ENCODE data around the gene EVA1A.

Gene EVA1A

GRCh38 chr2:75589391-75590105, 28.8 kb upstream of the EVA1A start:
- DNase-seq: no peak

- DNase-seq: no peak
Observed at GRCh38 chr2:75587954-75588587, 27.3 kb upstream of the EVA1A start.

- peak; percentile 86 for DNase-seq
Observed at GRCh38 chr2:75586971-75587370, 26.2 kb upstream of the EVA1A start.

DNA sequence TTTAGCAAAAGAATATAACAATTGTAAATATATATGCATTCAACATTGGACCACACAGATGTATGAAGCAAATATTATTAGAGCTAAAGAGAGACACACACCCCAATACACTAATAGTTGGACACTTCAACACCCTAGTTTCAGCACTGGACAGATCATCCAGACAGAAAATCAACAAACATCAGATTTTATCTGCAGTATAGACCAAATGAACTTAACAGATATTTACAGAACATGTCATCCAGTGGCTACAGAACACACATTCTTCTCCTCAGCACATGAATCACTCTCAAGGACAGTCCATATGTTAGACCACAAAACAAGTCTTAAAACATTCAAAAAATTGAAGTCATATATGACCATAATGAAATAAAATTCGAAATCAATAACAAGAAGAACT, 22.1 kb upstream of the EVA1A start:
- no peak for DNase-seq

DNA sequence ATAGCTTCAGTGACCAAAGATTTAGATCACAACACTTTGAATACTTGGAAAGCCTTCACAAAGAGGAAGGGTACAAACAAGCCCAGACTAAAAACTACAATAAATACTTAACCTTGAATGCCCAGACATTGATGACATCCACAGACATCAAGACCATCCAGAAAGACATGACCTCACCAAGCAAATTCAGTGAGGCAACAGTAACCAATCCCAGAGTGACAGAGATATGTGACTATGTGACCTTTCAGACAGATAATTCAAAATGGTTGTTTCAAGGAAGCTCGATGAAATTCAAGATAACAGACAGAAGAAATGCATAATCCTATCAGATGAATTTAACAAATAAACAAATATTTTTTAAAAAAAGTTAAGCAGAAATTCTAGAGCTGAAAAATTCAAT, 19.9 kb upstream of the EVA1A start:
- no peak for DNase-seq

GRCh38 chr2:75580156-75580555, 19.4 kb upstream of the EVA1A start:
- DNase-seq: no peak

GRCh38 chr2:75579186-75579585, 18.4 kb upstream of the EVA1A start:
- DNase-seq: no peak

- DNase-seq: no peak
Observed at GRCh38 chr2:75577280-75577679, 16.5 kb upstream of the EVA1A start.

- DNase-seq: no peak
Observed at GRCh38 chr2:75574106-75574505, 13.4 kb upstream of the EVA1A start.

GRCh38 chr2:75573145-75573878, 12.6 kb upstream of the EVA1A start:
- DNase-seq: no peak

GRCh38 chr2:75571730-75572430, 11.1 kb upstream of the EVA1A start:
- DNase-seq: no peak

DNA sequence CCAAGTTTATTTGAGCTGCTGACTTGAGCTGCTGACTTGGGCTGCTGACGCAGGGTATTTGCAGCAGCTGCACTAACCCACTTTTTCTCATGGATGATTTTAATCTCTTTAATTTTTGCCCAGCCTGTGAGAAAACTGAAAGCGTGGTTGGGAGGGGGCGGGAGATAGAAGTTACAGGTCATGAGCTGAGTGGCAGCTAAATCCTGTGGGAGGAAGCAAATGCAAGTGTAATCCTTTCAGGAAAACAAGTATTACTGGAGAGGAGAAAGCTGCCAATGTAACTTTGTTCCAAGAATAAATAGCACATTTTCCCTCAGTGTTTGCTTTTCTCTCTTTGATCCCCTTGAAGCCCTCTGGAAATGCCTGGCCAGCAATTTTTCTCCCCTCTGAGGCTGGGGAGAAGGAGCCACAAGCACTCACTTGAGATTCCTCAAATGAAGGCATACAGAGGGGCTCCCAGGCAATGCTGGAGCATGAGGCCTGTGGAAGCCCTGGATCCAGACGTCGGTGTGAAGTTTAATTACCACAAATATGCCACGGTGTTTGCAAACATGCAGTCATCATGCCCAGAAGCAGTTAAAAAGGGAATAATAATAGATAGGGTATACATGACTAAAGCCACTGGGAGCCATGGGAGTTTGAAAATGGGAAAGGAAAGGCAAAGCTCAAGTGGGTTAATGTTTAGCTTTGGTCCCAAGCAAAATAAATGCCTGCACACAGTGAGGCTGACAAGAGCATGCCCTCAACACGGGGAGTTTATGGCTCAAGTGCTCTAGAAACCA, 10.4 kb upstream of the EVA1A start:
- peak; percentile 80 for DNase-seq

- DNase-seq: no peak
Observed at GRCh38 chr2:75570024-75570947, 9.5 kb upstream of the EVA1A start.

DNA sequence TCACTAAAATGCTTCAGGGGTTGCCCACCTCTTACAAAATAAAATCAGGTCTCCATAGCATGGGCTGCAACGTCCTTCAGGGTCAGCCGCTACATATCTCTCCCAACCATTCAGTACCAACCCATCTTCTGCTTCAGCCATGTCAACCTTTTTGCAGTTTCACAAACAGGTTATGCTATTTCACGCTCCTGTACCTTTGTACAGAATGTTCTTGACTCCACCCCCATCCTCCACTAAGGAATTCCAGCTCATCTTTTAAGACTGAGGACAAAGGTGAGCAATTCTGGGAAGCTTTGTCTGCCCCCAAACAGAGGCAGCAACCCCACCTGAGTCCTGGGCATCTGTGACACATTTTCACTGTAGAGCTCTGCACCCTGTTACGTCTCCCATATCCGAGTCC, 8.8 kb upstream of the EVA1A start:
- DNase-seq: no peak

DNA sequence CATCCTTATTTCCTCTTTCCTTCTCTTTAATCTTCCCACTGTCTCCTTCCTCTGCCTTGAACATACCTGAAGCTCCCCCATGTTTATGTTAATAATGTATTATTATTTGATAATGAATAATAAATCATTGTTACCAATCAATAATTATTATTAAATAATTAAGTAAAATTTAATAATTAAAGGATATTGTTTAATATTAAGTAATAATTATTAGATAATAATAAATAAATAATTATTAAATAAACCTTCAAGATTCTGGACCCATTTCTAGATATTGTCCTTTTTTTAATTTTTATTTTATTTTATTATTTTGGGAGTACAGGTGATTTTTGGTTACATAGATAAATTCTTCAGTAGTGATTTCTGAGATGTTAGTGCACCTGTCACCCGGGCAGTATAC, 7.4 kb upstream of the EVA1A start:
- DNase-seq: no peak

DNA sequence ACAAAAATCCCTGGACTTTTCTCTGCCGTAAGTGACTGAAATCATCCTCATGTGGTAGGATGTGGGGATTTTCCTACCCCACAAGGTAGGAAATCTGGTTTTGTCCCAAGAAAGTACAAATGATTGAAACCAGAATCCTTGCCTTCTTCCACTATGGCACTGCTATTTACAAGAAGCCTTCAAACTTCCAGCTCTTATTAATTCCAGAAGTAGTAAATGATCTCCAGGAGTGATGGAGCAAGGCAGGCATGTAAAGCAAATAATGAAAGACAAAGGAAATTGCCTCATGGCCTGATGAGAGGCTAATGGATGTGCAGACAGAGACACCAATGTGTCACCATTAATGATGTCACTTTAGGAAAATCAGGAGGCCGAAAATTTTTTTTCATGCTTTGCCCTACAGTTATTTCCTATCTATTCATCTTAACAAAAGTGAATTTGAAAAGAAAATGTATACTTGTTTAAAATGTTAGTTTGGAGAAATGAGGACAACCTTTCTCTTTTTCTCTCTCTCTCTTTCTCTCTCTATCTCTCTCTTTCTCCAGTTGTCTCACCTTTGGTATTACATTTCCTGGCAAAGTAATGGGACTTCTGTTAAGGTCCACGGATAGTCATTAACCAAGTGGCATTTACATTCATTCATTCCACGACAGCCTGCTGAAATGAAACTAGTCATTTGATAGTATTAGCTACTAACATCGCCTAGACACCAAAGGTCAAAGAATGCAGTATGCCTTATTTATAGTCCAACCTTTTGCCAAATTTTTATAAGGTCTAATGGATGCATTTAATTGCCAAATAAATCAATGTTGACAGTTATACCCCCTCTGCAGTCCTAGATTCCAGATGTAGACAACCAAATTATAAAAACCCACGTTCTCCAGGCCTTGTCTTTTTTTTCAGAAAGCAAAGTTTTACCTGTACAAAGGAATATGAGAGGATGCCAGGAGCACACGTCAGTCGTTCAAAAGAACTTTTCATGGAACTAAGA, 5.0 kb upstream of the EVA1A start:
- DNase-seq: no peak

- no peak for DNase-seq
Observed at GRCh38 chr2:75564713-75565359, 4.1 kb upstream of the EVA1A start.

DNA sequence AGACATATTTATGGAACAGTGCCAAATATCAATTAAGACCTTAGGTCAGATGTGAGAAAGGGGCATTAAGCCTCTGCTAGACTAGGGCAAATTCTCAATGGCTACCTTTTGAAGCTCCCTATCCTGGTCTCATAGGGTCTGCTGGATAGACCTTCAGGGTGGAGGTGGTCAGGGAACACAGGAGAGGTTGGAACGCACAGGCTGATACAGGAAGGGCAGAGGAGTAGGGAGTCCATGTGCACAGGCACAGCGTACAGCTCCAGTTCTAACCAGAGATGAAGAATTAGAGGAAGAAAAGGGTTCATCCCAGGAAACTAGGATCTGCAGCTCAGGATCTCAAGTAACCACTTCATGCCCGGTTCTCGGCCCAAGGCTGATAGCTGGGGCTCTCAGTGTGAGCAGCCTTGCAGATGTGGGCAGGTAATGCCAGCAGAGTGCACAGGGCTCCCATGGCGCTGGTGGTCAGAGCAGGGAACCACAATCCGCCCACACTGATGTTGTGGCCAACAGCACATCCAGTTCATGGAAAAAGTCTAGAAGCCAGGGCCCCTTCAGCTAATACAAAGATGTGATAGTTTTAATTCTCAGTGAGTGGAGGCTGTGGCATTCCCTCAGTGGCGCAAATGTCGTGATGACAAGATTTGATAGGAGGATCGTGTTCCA, 3.4 kb upstream of the EVA1A start:
- no peak for DNase-seq

GRCh38 chr2:75563591-75563990, 2.9 kb upstream of the EVA1A start:
- no peak for DNase-seq

Data from NCI-H82 (cell line).